SHP77 treated with DMSO at 0.1 percent for 48 hours (cell line): ENCODE measurements around the gene TMEM44.

Experiments used
- DNase-seq: peaks from one replicate; lab custom pipeline; 2025; lab: John Stamatoyannopoulos, UW

The TMEM44 gene

GRCh38 chr3:194577986-194578905 lies 55.0 kb downstream of the TMEM44 start:
- no peak for DNase-seq

GRCh38 chr3:194575484-194576210 lies 57.6 kb downstream of the TMEM44 start:
- DNase-seq: no peak

- no peak for DNase-seq
Observed at GRCh38 chr3:194574639-194575483, 58.4 kb downstream of the TMEM44 start.

- no peak for DNase-seq
Observed at GRCh38 chr3:194573680-194574437, 59.4 kb downstream of the TMEM44 start.

GRCh38 chr3:194572944-194573491 lies 60.2 kb downstream of the TMEM44 start:
- no peak for DNase-seq

GRCh38 chr3:194572143-194572789 lies 61.0 kb downstream of the TMEM44 start:
- no peak for DNase-seq

GRCh38 chr3:194571491-194572142 lies 61.6 kb downstream of the TMEM44 start:
- DNase-seq: no peak

GRCh38 chr3:194570898-194571297 lies 62.3 kb downstream of the TMEM44 start:
- no peak for DNase-seq

- DNase-seq: no peak
Observed at GRCh38 chr3:194570235-194570634, 63.0 kb downstream of the TMEM44 start.

- no peak for DNase-seq
Observed at GRCh38 chr3:194569252-194569651, 64.0 kb downstream of the TMEM44 start.

- DNase-seq: no peak
Observed at GRCh38 chr3:194565597-194566190, 67.5 kb downstream of the TMEM44 start.

- DNase-seq: no peak
Observed at GRCh38 chr3:194562986-194563385, 70.2 kb downstream of the TMEM44 start.

GRCh38 chr3:194561306-194561974 lies 71.8 kb downstream of the TMEM44 start:
- no peak for DNase-seq

- no peak for DNase-seq
Observed at GRCh38 chr3:194560047-194560446, 73.2 kb downstream of the TMEM44 start.

GRCh38 chr3:194559530-194559929 lies 73.7 kb downstream of the TMEM44 start:
- DNase-seq: no peak

- DNase-seq: no peak
Observed at GRCh38 chr3:194556086-194557056, 76.8 kb downstream of the TMEM44 start.

GRCh38 chr3:194555175-194556062 lies 77.8 kb downstream of the TMEM44 start:
- no peak for DNase-seq
